IPS-NIHi7 (cell line): ENCODE results near the gene TMEM45A.
"Not testable (repeated sequence)": the region's sequence is repeated elsewhere in the genome, so short reads cannot be mapped to it uniquely, and the experiment has no call there.

ENCODE experiments used
- DNase-seq: peaks from one replicate; pipeline ENCODE4 v3.0.0; 2012; ENCODE audit warnings: mixed read lengths; ENCODE audit errors: extremely low spot score

TMEM45A gene

DNA sequence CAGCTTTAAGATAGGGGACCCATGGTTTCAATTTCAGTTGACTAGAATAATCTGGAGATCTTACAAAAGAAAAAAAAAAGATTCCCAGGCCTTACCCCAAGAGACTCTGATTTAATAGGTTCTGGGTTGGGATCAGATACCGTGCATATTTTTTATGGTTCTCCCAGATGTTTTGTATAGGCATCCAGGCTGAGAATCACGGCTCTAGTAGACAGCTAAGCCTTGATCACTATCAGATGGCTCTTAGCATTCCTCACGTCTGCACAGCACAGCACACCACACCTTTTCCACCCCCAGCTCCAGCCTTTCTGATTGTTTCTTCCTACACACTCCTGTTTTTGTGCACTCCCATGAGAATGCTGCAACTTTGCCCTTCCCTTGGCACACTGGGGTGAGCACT is 40.8 kb downstream of the TMEM45A start:
- no peak for DNase-seq

DNA sequence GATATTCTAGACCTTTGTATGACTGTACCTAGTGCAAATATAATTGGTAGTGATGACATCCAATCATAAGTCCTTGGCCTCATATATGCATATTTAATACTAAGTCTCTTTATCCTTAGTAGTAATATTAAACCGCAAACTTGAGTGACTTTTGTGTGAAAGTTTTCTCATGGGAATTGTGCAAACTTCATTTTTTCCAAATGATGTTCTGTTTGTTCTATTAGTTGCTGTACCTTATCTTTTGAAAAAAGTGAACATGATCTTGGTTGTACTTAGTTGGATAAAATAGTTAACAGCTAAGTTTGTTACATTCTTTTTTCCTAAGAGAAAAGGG is 43.2 kb downstream of the TMEM45A start:
- no peak for DNase-seq

DNA sequence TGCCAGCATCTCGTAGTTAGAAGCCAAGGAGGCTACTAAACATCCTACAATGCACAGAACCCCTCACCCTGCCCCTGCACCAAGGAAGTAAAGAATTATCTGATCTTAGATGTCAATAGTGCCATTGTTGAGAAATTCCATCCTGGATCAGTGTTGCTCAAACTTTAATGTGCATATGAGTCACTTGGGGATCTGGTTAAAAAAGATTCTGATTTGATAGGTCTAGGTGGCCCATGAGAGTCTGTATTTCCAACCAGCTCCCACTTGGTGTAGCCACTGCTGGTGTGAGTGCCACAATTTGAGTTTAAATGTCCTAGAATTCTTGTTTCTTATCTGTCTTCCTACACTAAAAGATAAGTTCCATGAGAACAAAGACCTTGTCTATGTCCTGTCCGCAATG is 43.7 kb downstream of the TMEM45A start:
- DNase-seq: no peak

DNA sequence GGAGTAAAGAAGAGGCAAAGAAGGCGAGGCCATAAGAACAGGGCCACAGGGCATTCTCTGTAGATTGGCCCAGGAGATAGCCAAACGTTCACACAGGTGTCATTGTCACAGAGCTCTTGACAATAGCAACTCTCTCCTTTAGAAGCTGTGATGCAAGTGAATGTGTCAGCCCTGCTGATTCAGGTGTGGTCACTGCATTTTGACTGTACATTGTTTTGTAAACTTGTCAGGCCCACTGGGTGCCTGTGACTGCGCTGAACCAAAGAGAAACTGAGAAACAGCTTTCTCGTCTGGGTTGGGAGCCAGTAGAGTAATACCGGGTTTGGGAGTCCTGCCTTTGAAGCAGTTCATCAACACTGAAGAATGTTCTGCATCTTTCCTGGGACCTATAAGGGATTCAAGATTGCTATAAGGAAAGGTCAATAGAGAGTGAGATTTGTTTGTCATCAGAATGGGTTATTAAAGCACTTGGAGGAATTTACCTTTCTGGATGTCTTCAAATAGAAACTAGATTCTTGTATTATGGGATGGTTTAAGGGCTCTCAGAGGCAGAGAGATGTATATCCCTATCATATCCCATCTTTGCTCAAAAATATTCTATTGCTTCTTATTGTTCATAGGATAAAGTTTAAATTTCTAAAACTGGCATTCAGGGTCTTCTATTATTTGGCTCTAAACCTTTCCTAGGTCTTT is 45.4 kb downstream of the TMEM45A start:
- no peak for DNase-seq

DNA sequence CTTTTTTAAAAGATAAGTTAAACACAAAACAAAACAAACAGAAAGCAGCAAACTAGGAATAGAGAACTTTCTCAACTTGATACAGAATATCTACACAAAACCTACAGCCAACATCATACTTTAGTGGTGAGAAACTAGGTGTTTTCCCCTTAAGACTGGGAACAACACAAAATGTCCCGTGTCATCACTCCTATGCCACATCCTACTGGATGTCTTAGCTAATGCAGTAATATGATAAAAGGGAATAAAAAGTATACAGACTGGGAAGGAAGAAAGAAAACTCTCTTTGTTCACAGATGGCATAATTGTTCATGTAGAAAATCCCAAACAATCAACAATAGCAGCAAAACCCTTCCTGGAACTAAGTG is 45.9 kb downstream of the TMEM45A start:
- DNase-seq: no peak

DNA sequence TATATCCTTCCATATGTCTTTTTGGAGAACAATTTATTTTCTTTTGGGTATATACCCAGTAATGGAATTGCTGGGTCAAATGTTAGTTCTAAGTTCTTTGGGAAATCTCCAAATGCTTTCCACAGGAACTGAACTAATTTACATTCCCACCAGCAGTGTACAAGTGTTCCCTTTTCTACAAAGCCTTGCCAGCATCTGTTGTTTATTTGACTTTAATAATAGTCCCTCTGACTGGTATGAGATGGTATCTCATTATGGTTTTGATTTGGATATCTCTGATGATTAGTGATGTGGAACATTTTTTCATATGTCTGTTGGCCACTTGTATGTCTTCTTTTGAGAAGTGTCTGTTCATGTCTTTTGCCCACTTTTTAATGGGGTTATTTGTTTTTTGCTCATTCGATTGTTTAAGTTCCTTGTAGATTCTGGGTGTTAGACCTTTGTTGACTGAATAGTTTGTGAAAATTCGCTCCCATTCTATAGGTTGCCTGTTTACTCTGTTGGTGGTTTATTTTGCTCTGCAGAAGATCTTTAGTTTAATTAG is 48.4 kb downstream of the TMEM45A start:
- DNase-seq: no peak

DNA sequence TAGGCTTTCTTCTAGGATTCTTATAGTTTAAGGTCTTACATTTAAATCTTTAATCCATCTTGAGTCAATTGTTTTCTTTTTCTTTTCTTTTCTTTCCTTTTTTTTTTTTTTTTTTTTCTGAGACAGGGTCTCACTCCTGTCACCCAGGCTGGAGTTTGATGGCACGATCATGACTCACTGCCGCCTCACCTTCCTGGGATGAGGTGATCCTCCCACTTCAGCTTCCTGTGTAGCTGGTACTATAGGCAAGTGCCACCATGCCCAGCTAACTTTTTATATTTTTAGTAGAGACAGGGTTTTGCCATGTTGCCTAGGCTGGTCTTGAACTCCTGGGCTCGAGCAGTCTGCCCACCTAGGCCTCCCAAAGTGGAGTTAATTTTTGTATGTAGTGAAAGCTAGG is 49.0 kb downstream of the TMEM45A start:
- DNase-seq: not testable (repeated sequence)

DNA sequence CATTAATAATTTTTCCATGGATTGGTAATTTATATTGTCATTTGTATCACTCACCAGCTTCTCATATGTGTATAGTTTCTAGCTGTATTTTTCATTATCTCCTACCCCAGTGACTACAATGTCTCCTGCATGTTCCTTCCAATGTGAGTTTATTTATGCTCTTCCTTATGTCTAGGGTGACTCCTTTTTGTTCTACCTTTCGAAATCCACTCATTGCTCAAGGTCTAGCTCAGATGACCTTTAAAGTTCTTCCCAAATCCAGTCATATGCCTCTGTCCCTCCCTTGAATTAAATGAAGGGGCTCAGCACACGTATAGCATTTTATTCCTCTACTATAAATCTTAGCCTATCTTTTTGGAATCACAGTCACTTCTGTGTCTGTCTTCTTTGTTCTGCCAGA is 53.0 kb downstream of the TMEM45A start:
- DNase-seq: no peak

DNA sequence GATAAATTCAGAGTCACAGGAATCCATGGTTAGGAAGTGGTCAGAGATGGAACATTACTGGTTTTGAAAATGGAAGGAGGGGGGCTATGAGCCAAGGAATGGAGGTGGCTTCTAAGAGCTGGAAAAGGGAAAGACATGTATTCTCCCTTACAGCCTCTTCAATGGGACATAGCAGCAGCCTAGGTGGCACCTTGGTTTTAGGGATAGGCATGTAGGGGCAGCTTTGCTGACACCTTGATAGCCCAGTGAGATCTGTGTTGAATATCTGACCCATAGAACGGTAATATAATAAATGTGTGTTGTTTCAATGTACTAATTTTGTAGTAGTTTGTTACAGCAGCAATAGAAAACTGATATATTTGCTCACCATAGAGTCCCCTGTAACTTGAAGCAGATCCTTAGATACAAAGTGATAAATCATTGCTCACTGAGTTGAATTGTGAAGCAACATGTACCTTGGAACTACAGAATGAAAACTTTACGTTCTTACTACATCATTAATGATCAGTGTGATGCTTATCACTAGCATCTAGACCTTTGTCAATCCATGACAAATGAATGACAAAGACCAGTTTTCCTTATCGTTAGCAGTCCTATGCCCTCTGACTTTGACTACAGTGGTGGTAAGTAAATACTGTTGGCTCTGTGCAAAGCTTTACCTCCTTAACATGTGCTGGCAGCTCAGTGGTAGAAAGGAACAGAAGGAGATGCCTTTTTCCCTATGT is 53.8 kb downstream of the TMEM45A start:
- no peak for DNase-seq

DNA sequence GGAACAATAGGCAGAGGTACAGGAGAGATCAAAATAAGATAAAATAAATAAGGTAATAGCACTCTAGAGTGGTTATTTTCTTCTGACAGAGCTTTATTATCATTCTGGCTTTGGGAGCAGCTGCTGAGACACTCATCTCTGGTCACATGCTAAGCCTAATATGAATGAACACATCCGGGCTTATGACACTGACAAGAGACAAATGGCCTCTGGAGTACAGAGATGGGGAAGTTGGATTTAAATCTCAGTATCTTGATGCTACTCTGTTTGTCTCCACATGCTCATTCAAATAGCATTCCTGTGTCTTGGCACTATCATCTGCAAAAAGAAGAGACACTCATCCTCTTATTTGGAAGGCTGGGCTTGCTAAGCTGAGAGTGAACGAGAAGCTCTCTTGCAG is 55.6 kb downstream of the TMEM45A start:
- no peak for DNase-seq

DNA sequence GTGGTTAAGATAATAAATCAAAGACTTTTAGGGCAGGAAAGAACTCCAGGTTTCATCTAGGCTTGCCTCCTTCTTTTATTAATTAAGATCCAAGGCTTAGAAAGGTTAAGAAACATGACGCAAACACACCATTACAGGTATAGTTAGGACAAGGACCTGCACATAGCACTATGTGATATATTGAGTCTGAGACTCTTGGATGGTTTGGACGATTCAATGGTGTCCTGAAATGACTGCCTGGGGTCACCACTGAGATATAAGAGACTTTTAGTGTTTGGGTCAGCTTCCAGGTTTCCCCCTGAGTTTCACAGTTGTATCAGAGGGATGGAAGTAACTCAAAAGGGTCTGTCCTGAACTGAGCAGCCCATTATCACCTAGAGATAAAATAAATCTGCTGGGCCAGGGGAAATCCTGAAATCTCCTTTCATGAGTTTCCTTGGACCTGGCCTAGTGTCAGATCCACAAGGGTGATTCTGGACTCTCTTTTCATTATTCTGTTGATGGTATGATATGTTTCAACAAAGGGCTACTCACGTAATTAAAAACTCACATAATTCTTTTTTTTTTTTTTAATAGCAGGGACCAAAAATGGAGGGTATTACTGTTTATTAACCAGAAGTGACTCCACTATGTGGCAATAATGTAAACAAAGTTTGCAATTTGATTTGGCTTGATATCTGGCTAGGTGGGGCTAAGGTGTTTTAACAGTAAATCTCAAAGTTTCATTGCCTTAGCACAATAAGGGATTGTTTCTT is 61.4 kb downstream of the TMEM45A start:
- no peak for DNase-seq

DNA sequence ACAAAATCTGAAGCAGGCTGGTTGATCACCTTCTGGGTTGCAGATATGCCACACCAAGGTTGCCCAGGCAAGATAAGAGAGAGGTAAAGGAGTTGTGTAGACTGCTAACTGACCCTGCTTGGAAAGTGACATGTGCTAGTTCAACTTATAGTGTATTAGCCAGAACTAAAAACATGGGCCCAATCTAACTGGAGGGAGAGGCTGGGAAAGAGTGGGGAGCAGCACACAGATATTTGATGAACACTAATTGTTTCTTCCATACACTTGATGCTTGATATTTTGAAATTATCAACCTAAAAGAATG is 61.9 kb downstream of the TMEM45A start:
- no peak for DNase-seq

DNA sequence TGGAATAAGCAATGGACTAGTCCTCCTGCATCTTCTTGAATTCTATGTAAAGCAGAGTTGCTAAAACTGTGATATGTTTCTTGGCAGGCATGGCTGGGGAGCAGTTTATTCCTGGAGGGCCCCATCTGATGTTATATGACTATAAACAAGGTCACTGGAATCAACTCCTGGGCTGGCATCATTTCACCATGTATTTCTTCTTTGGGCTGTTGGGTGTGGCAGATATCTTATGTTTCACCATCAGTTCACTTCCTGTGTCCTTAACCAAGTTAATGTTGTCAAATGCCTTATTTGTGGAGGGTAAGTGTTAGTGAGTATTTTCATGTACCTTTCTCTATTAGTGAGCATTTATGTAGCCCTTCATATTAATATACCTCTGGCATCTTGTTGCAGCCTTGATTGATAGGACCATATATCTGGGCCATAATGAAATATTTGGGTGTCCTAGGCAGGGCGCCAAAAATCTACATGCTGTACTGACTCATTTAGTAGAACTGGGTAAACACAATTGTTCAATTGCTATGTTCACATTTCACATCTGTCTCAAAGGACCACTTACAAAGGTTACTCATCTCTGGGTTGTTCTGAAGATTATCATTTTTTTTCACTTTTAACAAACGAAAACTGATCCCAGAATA is 64.4 kb downstream of the TMEM45A start:
- no peak for DNase-seq

DNA sequence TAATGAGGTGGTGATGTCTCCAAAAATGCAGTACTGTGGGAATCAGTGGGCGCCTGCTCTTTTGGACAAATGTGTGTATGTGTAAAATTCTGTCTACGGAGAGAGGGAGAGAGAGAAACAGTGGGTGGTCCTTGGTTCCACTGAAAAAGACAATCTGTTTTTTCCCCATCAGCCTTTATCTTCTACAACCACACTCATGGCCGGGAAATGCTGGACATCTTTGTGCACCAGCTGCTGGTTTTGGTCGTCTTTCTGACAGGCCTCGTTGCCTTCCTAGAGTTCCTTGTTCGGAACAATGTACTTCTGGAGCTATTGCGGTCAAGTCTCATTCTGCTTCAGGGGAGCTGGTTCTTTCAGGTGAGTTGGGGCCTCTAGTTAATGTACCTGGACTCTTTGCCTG is 65.8 kb downstream of the TMEM45A start:
- no peak for DNase-seq

DNA sequence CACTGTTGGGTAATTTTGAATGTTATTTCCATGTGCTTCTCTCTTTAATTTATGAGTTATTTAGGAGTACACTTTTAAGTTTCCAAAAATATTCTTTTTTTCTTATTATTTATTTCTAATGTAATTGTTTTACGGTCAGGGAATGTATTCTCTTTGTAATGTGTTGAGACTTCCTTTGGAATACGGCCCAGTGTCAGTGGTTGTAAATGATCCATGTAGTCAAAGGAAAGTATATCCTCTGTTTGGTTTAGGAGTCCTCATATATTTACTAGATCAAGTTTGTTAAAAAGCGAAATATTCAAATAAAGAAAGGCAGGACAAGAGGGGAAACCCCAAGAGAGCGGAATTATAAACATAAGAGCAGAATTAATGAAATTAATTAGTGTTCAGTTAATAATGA is 68.0 kb downstream of the TMEM45A start:
- DNase-seq: no peak

DNA sequence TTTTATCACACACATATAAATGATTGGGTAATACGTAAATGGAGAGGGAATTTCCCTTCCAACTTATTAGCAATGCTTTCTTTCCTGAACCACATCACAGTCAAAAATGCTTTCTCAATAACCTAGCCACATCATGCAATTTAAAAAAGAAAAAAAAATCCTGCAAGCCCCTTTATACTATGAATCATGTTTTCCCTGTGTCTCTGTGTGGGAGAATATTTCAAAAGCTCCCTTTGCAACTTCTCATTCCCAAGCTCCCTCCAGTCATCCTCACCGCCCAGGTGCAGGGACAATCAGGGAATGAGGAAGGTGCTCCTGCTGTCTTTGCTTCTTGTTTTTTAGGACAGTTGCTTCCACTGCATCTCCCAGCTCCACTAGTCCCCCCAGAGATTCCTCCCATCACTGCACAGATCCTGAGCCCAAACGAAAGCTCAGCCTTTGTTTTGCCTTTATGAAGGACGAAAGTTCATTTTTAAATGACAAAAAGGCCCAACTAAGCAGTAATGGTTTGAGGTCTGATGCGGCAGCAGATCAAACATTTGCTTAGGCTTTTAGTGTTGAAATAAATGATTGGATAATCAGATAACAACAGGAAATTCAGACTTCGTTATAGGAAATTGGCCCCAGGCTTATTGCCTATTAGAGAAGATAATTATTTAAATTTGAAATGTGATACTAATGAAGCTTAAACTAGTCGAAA is 69.2 kb downstream of the TMEM45A start:
- peak; percentile 51 for DNase-seq

DNA sequence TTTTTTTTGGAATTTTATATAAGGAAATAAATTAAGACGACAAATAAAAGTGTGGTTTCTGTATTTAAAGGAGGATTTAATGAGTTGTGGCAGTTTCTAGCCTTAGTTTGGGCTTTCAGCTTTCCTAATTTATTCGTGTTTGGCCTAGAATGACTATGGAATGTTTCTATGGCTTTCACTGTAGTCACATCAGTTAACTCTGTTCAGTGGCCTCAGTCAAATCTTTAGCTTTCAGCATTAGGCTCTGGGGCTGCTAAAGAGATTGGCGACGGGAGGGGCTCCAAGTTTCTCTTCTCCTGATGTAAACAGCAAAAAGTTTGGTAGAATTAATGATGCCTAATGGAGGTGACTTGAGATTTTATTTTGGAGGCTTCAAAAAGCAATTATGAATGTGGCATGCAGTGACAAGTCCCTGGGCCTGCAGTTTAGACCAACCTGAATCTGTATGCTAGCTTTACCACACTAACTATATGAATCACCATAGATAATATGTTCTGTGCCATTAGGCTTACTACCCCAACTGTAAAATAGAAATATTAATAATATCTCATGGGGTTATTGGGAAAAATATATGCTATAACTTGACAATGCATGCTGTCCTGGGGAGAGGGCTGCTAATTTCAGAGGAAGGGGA is 69.9 kb downstream of the TMEM45A start:
- DNase-seq: no peak

DNA sequence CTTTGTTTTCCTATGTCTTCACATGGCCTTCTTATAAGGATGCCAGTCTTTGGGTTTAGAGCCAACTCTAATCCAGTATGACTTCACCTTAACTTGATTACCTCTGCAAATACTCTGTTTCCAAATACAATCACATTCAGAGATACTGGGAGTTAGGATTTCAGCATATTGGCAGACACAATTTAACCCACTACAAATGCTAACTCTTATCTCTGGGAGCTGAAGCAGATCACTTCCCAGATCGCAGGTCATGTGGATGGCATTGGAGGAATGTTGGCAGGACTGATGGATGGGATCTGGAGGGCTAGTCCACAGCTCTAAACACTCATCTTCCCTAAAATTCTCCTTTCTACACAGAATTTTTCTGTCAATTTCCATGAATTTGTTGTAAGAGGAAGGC is 70.8 kb downstream of the TMEM45A start:
- no peak for DNase-seq

DNA sequence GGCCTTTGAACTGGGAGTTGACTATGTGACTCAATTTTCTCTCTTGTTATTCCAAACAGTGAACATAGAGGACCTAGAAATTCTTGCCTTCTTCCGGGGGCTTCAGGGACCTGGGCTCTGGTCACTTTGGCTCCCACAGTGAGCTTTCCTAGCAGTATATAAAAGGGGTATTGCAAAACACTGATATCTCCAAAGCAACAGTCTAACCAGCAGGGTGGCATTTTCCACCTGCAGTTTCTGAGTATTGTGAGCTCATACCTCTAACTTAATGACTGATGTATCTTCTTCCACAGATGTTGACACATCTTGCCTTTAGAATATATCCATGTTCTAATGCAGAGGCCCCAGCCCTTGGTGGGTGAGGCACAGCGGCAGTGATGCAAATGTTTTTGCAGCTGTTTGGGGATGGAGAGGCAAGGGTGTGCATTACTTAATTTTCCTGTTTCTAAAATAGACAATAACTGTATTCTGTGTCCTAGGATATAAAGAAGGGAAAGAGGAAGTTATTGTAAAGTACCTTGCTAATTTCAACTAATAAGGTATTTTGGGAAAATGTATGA is 71.3 kb downstream of the TMEM45A start:
- no peak for DNase-seq

DNA sequence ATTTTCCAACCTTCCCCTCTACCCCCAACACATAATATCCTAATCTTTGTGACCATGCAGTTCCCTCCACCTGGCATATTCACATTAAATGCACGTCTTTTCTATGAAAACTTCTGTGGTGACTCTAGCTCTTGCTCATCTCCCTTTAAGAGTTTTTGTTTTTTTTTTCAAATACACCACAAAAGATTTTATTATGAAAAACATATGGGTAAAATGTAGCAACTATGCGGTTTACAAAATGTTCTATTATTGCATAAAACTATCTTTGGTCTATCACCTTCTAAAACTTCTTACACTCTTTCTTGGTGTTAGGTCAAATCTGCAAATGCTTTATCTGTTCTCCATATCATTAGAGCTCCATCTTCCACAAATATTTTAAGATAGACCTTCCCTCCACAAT is 78.4 kb downstream of the TMEM45A start:
- DNase-seq: no peak

DNA sequence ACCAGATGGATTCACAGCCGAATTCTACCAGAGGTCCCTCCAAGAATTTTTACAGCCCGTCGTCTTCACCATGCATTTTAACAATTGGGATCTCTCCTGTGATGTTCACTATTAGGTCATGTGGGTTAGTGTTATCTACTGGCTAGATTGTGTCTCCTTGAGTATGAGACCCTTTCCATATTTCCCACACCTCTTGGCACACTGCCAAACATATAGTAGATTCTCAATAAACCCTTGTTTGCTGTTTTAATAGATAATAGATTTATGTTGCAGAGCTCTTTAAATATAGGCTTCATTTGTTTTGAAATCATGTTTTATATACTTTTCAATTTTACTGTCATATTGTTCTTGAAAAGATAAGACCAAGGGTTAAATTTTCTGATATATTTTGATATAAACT is 82.1 kb downstream of the TMEM45A start:
- DNase-seq: no peak
